GM12801 (cell line): ENCODE measurements around the gene EPHX1.

Experiments used
- CTCF ChIP-seq: IDR thresholded peaks from one replicate; pipeline ENCODE4 v1.5.1; 2011; ENCODE audit warnings: control low read depth; ENCODE audit not compliant: insufficient read length; ENCODE audit errors: extremely low read depth

EPHX1 gene

GRCh38 chr1:225863167-225863566 lies 53.2 kb downstream of the EPHX1 start:
- TF ChIP-seq CTCF, result no peak

GRCh38 chr1:225865514-225865913 lies 55.6 kb downstream of the EPHX1 start:
- TF ChIP-seq CTCF, result no peak

GRCh38 chr1:225866061-225866837 lies 56.3 kb downstream of the EPHX1 start:
- no peak for TF ChIP-seq CTCF

- no peak for TF ChIP-seq CTCF
Observed at GRCh38 chr1:225866981-225867380, 57.1 kb downstream of the EPHX1 start.

GRCh38 chr1:225868631-225869330 lies 58.9 kb downstream of the EPHX1 start:
- TF ChIP-seq CTCF, result no peak

- no peak for TF ChIP-seq CTCF
Observed at GRCh38 chr1:225870911-225871310, 61.0 kb downstream of the EPHX1 start.

GRCh38 chr1:225871359-225872074 lies 61.6 kb downstream of the EPHX1 start:
- no peak for TF ChIP-seq CTCF
